Transverse colon (tissue), 4 donors: ENCODE measurements around the gene MYO9A. TPM values are rescaled to one million over a fixed set of nuclear protein-coding genes. Genes with fewer than 3 reads are reported as not detected.
A peak's percentile ranks its signal among the peaks of the same experiment; 100 is the strongest.

ENCODE experiments used
- DNase-seq: peaks from one replicate; pipeline ENCODE4 v3.0.0-alpha.2; 2019
- H3K27ac ChIP-seq, 4 donors: fragments of 200-600 bp; sonication (generic); 2 replicates each; pipeline ENCODE4 v1.5.1; 2016 to 2018; ENCODE audit warnings: inconsistent platforms in 4 of 4
- H3K27me3 ChIP-seq: fragments of 200-600 bp; sonication (generic); 2 replicates; pipeline ENCODE4 v1.5.1; 2017; ENCODE audit warnings: inconsistent platforms
- H3K36me3 ChIP-seq, 4 donors: fragments of 200-600 bp; sonication (generic); 2 replicates each; pipeline ENCODE4 v1.5.1; 2017 to 2019; ENCODE audit warnings: inconsistent platforms in 4 of 4
- H3K4me1 ChIP-seq, 4 donors: fragments of 200-600 bp; sonication (generic); 2 replicates each; pipeline ENCODE4 v1.5.1; 2017 to 2020; ENCODE audit warnings: inconsistent platforms in 4 of 4
- H3K4me3 ChIP-seq, 4 donors: fragments of 200-600 bp; sonication (generic); 1 replicate in 1 of 4; 2 replicates in 3 of 4; pipeline versions ENCODE4 v1.5.1 to v1.6.1; 2017 to 2019; ENCODE audit warnings: inconsistent platforms in 4 of 4
- H3K9me3 ChIP-seq, 2 donors: fragments of 200-600 bp; sonication (generic); 2 replicates each; pipeline ENCODE4 v1.5.1; 2017 to 2019; ENCODE audit warnings: inconsistent platforms in 2 of 2
- EP300 ChIP-seq: sonication (generic); formaldehyde crosslinking; IDR thresholded peaks from one replicate; pipeline ENCODE4 v1.6.1; 2017; ENCODE audit warnings: antibody characterized with exemption, low read depth
- POLR2A ChIP-seq: fragments of 450-650 bp; IDR thresholded peaks from one replicate; pipeline ENCODE4 v1.6.1; 2016; ENCODE audit warnings: antibody characterized with exemption, mild to moderate bottlenecking, moderate library complexity
- POLR2AphosphoS5 ChIP-seq, 3 donors: sonication (generic); formaldehyde crosslinking; IDR thresholded peaks; one replicate each; pipeline ENCODE4 v1.6.1; 2016; ENCODE audit warnings: antibody characterized with exemption in 3 of 3
- WGBS, 2 donors: methylation state at CpG; one replicate each; pipeline ENCODE4 v1.1.5; 2018; ENCODE audit warnings: low coverage in 1 of 2; 5-methylcytosine and 5-hydroxymethylcytosine counted together
- in situ Hi-C, 4 donors: fragments of 200-750 bp; cut with MboI; loops; one replicate each; pipeline versions ENCODE4 v1.15.0 to v1.15.1; 2017; ENCODE audit warnings: low sequenced_read_pairs in 3 of 4, low pct_ligation_motif_present in 1 of 4, low pct_unique_long_range_greater_than_20kb in 1 of 4
- intact Hi-C: fragments of 100-400 bp; cut with DNase I; formaldehyde crosslinking; loops from one replicate; pipeline ENCODE4 v1.15.1; 2023; ENCODE audit warnings: low total_unique reads
- total RNA-seq, 4 donors: library from RNA; depleted of rRNA; stranded (reverse); fragments of >200 nt; gene quantifications; one replicate each; pipeline ENCODE4 v1.1.0, GENCODE V29; 2016
- TF ChIP-seq, protein P1 (sequence below), 5 experiments: fragments of 200-600 bp in 3 of 5; fragments of 450-650 bp in 2 of 5; sonication (generic) in 3 of 5; IDR thresholded peaks; 1 replicate in 2 of 5; 2 replicates in 3 of 5; pipeline ENCODE4 v1.5.1; 2016 to 2017; ENCODE audit warnings: antibody characterized with exemption in 5 of 5, inconsistent platforms in 3 of 5, mild to moderate bottlenecking in 2 of 5, moderate library complexity in 1 of 5

MYO9A gene
- total RNA-seq, 4 donors from 2014 or later, result 52.4 to 103 (median 74.2) TPM

DNA sequence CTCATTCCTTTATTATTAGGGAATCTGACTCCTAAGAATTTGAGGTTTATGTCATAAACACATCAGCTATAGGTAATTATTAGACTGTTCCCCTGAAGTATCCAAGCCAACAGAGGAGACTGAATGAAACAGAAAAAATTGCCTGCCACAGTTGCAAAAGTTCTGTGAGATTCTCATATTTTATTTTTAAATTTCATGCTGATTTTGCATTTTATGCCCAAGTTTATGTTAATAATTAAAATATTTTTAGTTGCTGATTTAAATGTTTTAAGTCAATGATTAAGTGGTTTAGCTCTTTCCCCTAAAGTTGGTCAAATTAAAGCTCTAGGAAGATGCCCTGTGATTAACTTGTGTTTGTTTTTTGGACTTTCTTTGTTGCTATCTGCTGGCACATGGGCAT, 10.4 kb upstream of the MYO9A start:
- no peaks in the 10 kb centered on the region for H3K9me3 ChIP-seq
- H3K27me3 ChIP-seq, result no peaks in the 10 kb centered on the region
- no peaks in the 10 kb centered on the region for H3K36me3 ChIP-seq
- H3K4me1 ChIP-seq, result no peaks in the 10 kb centered on the region
- no peak for DNase-seq
- H3K27ac ChIP-seq, result no peak overlapping the region
- in situ Hi-C loops, result no loop called here
- intact Hi-C loops, result no loop called here
- H3K4me3 ChIP-seq, result no peak overlapping the region
- no peak for TF ChIP-seq POLR2A
- TF ChIP-seq, protein P1, sequence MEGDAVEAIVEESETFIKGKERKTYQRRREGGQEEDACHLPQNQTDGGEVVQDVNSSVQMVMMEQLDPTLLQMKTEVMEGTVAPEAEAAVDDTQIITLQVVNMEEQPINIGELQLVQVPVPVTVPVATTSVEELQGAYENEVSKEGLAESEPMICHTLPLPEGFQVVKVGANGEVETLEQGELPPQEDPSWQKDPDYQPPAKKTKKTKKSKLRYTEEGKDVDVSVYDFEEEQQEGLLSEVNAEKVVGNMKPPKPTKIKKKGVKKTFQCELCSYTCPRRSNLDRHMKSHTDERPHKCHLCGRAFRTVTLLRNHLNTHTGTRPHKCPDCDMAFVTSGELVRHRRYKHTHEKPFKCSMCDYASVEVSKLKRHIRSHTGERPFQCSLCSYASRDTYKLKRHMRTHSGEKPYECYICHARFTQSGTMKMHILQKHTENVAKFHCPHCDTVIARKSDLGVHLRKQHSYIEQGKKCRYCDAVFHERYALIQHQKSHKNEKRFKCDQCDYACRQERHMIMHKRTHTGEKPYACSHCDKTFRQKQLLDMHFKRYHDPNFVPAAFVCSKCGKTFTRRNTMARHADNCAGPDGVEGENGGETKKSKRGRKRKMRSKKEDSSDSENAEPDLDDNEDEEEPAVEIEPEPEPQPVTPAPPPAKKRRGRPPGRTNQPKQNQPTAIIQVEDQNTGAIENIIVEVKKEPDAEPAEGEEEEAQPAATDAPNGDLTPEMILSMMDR (IDR thresholded peaks at IDR 0.05), result no peak
- TF ChIP-seq EP300, result no peak
- no peak for TF ChIP-seq POLR2AphosphoS5 (IDR thresholded peaks at IDR 0.05)

DNA sequence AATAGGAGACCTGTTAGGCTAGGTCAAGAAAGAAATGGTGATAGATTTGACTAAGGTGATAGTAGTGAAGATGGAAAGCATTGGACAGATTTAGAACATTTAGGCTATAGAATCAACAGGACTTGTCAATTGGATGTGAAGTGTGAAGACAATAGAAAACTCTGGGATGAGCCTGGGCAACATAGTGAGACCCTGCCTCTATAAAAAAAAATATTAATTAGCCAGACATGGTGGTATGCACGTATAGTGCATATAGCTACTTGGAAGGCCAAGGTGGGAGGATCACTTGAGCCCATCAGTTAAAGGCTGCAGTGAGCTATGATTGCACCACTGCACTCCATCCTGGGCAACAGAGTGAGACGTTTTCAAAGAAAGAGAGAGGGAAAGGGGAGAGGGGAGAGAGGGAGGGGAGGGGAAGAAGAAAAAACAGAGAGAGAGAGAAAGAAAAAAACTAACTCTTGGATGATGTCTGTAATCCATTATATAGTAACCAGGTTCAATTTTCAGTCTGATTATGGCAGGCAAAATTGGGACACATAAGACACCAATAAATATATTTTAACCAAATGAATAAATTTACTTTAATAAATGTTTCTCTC, 9.9 kb upstream of the MYO9A start:
- intact Hi-C loops, result no loop called here
- H3K27ac ChIP-seq, result no peak overlapping the region
- no peak overlapping the region for H3K4me3 ChIP-seq
- no peak for TF ChIP-seq EP300
- no peak for TF ChIP-seq POLR2AphosphoS5 (IDR thresholded peaks at IDR 0.05)
- in situ Hi-C loops, result no loop called here
- DNase-seq, result no peak
- WGBS, 2 donors, result 45 to 68% methylated on average over 2 of the region's 2 CpGs
- no peaks in the 10 kb centered on the region for H3K27me3 ChIP-seq
- H3K4me1 ChIP-seq, result no peaks in the 10 kb centered on the region
- no peaks in the 10 kb centered on the region for H3K36me3 ChIP-seq
- no peaks in the 10 kb centered on the region for H3K9me3 ChIP-seq

DNA sequence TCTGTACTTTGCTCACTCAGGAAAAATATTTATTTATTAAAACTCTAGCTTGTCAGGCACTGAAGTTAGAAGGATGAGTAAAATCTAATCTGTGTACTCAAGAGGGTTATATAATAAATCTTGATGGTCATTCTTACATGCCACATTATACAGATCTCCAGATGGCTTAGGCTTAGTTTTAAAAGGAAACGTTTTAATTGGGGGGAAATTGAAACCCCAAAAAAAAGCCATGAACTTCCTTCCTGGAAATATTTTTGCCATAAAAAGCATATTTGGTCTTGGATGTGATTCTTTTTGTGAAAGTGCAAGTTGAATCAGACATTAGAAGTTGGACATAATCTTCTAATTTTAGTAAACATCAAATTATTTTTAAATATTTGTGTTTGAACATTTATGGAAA, 6.3 kb upstream of the MYO9A start:
- no peaks in the 10 kb centered on the region for H3K36me3 ChIP-seq
- peaks cover 0 to 7% (median 2%) of the 10 kb centered on the region in 4 donors for H3K4me1 ChIP-seq
- TF ChIP-seq POLR2AphosphoS5 (IDR thresholded peaks at IDR 0.05), result no peak
- no peaks in the 10 kb centered on the region for H3K9me3 ChIP-seq
- H3K4me3 ChIP-seq, result no peak overlapping the region
- H3K27ac ChIP-seq, result no peak overlapping the region
- no peak for DNase-seq
- WGBS, 2 donors, result 18 to 20% methylated on average over 1 of the region's 1 CpG
- H3K27me3 ChIP-seq, result no peaks in the 10 kb centered on the region
- in situ Hi-C loops, result no loop called here
- intact Hi-C loops, result no loop called here

DNA sequence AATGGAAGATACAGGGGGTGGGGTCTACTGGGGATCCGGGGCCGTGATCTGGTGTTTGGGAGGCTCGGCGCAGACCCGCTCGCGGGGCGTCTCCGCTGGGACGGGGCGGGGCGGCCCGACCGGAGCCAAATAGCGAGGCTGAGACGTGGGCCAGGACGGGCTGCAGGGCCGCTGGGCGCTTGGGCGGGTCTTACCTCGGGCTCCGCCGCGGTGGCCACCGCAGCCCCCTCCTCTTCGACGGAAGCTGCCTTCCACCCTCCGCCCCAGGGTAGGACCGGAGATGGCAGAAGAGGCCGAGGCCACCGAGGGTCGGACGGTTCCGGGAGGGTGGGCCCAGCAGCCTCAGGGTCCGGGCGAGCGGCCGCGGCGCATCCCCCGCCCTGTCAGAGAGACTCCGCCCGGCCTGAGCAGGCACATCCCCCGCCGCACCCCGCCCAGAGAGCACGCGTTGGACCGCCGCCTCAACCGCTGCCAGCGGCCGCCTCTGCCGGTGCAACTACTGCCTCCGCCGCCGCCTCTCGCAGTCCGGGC, 399 bp downstream of the MYO9A start:
- Histone ChIP-seq H3K27ac (peak overlapping the region; percentile 89 to 95 (median 94)), H3K4me3 (peak overlapping the region; percentile 69 to 82 (median 78)), H3K9me3 (no peaks in the 10 kb centered on the region), H3K4me1 (peaks cover 7 to 38% (median 17%) of the 10 kb centered on the region in 4 donors), H3K27me3 (no peaks in the 10 kb centered on the region), H3K36me3 (no peaks in the 10 kb centered on the region)
- intact Hi-C loops, result no loop called here
- 0% methylated on average over 26 of the region's 59 CpGs; no CpG with 5 or more reads in 1 of the 2 donors for WGBS, 2 donors
- TF ChIP-seq POLR2AphosphoS5 (IDR thresholded peaks at IDR 0.05), result peak in 2 of 3 donors; percentile 5 to 49
- TF ChIP-seq, protein P1 (IDR thresholded peaks at IDR 0.05), result no peak
- peak; percentile 66 for TF ChIP-seq POLR2A
- no peak for TF ChIP-seq EP300
- peak; percentile 82 for DNase-seq
- in situ Hi-C loops, result no loop called here

DNA sequence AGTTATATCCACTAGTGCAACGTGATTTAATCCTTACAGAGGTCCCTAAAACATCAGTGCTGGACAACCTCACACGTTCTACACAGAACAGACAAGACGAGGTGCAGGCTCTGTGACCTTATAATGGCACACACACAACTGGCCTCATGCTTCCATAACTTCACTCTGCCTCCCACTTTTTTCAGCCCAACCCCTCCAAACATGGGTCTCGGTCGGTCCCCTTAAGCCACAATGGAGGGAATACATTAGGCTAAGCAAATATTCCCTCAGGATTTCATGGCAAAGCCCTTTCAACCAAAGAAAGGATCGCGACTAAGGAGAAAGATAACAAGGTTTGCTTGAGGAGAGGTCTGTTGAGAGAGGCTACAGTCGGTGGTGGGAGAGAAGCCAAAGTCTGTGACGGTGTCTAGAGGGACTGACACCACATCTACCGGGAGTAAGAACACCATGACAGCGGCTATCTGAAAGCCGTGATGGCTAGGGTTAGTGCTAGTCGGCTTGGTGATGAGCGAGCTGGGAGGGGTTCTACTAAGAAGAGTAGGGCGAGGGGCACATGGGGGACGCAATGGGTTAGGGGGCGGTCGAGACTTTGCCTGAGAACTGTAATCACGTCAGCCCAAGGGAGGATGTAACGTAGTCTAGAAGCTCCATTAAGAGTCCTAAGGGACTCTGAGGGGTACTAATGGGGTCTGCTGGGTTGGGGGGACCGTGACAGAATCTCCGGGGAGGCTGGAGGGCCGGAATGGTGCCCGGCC, 1.0 kb downstream of the MYO9A start:
- in situ Hi-C loops, result no loop called here
- Histone ChIP-seq H3K4me3 (peak overlapping the region; percentile 69 to 82 (median 78)), H3K27ac (peak overlapping the region; percentile 89 to 95 (median 94)), H3K36me3 (no peaks in the 10 kb centered on the region), H3K9me3 (no peaks in the 10 kb centered on the region), H3K4me1 (peaks cover 7 to 40% (median 19%) of the 10 kb centered on the region in 4 donors), H3K27me3 (no peaks in the 10 kb centered on the region)
- 4 to 5% methylated on average over 5 to 23 of the region's 24 CpGs for WGBS, 2 donors
- TF ChIP-seq POLR2A, result no peak
- TF ChIP-seq POLR2AphosphoS5 (IDR thresholded peaks at IDR 0.05), result no peak
- TF ChIP-seq EP300, result no peak
- TF ChIP-seq, protein P1 (IDR thresholded peaks at IDR 0.05), result no peak
- peak; percentile 33 for DNase-seq
- intact Hi-C loops, result no loop called here
